Activated effector memory CD4-positive, alpha-beta T cell treated with Interleukin-2 at 50 U/mL for 16 hours (primary cell): ENCODE measurements around the gene ANO2.
"Not testable (repeated sequence)": the region's sequence is repeated elsewhere in the genome, so short reads cannot be mapped to it uniquely, and the experiment has no call there.

Source experiments
- DNase-seq: peaks from one replicate; pipeline ENCODE4 v3.0.0-alpha.2; 2020

ANO2 gene

DNA sequence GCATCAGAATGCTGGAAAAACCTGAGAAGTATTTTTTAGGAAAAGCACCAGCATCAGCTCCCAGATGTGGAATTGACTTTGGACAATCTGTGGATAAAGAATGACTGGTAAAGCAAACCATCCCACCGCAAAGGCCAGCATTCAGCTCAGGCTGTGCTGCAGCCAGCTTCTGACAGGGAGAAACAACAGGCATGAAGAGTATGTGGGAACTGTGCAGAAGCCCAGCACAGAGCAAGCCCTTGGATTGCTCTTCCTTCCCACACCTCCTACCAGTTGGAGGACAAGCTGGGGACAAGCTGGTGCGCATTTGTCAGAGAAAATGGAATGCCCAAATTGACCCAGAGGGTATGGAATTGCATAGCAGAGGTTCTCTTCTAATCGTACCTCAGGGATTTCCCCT is 228.1 kb downstream of the ANO2 start:
- no peak for DNase-seq

DNA sequence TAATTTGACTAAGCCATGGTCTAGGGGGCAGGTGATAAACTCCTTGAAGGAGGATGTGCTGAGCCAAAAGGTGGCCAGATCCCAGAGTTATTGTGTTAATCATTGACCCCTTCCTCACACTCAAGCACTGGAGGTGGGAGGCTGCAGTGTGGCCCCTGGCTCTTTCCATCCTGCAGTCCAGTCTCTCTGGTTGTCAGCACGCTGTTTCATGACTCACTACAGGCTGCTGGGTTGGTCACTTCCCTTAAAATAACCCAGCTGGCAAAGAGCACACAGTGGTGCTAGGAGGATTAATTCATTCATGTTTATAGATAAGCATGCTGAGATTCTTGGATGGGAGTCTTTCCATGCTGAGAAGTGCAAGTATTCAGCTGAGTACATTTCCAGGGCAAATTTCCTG is 228.9 kb downstream of the ANO2 start:
- no peak for DNase-seq

DNA sequence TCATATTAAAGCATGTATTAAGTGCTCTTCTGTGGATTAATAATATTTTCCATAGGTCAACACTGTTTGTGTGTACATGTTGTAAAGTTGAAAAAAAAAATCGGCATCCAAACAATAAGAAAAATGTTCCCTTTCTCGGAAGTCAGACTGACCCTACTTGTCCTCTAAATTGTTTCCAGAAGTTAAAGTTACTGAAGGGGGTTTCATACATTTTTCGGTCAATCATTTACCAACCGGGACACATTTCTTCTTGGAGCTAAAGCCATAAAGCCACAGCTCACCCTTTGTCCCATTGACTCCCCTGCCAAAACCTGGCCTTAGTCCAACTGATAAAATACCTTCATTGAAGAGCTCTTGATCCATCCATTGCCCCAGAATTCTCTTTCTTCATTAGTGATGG is 230.0 kb downstream of the ANO2 start:
- DNase-seq = no peak

DNA sequence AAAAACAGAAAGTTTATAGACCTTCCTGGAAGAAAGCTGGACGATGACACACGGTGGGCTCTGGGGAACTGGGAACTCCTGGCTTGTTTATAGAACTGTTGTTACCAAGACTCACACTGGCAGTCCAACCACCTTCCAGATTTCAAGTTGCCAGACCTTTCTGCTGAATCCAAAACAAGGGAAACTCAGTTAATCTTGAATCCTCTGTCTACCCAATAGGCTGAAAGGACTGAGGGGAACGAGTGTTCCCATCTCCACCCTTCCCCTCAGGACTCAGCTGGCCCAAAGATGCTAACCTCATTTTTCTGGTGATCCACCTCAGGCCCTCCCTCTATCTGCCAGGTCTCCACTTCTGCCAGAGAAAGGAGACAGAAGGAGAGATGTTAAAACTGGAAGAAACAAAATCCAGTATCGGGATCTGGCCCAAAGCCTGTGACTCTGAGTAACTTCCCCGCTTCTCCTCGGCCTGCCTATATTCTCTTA is 231.4 kb downstream of the ANO2 start:
- no peak for DNase-seq

DNA sequence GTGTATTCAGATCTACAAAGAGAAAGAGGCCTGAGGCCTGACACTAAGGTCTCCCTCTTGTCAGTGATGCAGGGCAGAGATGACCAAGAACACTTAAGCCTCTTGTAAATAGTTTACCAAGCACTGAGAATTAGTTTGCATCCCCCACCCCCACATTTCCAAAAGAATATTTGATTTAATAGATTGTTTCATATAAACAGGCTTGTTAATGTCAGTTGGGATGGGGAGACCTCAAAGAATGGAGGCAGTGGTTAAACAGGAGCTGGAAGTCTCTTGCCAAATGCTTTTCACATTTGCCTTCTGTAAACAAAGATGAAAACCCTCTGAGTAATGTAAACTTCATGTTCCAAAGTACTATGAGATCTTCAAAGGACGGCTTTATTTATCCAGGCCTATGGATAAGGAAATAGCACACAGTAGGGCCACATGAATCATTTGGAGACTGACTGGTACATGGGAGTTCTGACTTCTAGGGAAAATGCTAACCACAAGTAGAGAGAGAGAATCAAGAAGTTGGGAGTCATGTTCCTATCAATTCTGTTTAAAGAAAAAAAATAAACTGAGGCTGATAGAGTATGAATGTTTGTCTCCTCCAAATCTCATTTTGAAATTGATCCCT is 234.7 kb downstream of the ANO2 start:
- DNase-seq = no peak

DNA sequence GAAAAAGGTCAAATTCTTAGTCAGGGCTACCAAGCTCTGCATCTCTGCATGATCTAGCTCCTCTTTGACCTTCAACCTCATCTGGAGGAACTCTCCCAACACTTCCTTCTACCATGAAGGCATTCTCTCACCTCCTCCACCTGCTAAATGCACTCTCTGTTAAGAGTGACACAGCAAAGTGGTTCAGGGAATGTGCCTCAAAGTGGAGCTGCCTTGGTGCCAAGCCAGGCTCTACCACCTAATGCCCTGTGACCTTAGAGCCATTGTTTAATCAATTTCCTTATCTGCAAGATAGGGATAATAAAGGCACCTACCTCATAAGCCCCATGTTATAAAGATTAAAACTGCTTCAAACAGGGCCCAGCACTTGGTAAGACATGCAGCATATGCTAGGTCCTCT is 236.7 kb downstream of the ANO2 start:
- no peak for DNase-seq

DNA sequence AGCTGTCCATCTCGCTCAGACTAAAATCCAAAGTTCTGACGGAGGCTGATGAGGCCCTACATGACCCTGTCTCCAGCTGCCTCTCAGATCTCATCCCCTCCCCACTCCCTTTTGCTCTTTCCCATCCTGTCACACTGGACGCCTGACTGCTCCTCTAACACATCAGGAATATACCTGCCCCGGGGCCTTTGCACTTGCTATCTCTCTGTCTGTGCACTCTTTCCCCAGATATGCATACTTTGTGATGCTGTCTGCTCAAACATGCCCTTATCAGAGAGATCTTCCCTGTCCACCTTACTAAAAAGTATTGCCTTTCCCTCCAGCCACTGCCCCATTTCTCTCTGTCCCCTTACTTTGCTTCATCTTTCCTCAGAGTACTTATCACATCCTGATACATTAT is 238.8 kb downstream of the ANO2 start:
- no peak for DNase-seq

DNA sequence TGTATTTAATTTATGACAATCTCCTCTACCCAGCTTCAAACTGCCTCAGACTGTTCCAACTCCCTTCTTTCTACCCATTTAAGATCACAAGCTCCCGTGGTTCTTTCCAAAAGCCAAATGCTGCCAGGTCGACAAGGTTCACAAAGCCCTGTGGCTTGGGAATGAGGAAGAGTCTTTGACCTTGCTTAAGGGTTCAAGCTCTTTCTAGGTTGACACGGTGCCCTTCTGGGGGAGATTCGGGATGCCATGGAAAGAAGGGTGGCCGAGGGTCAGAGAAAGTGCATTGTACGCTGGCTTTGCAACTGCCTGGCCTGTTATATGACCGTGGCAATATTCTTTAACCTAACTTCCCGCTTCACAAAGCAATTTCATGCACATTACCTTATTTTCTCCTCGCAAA is 239.3 kb downstream of the ANO2 start:
- DNase-seq = no peak

DNA sequence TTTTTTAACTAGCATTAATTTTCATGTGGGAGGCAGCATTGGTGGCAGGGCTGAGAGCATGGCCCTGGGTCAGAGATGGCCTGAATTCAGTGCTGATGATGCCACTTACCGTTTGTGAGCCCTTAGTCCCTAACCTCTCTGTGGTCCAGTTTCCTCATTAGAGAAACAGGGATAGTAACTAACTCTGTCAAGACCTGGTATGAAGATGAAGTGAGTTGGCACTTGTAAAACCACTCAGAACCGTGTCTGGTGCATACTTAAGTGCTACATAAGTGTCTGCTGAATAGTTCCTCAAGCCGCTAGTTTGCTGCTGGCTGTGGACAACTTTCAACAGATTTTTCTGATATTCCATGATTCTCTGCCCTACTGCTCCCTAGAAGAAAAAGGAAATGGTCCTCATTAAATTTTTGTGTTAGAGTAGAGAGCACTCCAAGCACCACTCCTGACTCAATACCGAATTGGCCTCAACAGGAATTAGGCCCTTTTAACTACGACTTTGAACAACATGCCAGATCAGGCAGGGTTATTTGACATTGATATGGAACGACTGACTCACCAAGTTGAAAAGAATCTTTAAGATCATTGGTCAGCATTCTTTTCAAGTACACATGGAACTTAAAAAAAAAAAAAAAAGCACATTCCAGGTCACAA is 250.2 kb downstream of the ANO2 start:
- DNase-seq = no peak

DNA sequence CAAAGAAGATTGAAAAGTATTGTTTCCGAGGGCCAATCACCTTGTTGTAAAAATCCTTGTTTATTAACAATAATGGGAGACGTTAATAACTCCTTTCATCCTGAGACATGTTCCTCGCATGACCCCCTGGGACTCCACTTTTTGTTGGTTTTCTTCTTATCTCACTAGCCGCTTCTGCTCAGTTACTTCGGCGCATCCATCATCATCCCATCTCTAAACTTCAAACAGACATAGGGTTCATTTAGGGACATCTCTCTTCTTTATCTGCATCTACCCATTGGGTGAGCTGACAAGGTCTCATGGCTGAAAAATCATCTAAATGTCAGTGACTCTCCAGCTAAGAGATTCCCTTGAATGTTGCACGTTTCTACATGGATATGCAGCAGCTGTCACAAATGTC is 252.2 kb downstream of the ANO2 start:
- no peak for DNase-seq

DNA sequence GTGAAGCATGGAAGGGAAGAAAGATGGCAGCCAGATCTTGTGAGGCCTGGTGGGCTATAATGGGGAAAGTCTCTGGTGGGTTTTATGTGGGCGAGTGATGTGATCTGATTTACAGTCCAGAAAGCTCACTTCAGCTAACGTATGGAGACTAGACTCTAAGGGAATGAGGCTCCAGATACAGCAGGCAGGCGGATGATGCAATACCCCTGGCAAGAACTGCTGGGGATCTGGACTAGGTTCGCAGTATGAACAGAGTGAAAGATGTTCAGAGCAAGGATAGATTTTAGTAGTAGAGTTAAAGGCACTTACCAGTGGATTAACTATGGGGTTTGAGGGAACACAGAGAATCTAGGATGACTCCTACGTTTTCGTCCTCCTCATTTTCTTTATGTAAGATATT is 253.1 kb downstream of the ANO2 start:
- DNase-seq = no peak

DNA sequence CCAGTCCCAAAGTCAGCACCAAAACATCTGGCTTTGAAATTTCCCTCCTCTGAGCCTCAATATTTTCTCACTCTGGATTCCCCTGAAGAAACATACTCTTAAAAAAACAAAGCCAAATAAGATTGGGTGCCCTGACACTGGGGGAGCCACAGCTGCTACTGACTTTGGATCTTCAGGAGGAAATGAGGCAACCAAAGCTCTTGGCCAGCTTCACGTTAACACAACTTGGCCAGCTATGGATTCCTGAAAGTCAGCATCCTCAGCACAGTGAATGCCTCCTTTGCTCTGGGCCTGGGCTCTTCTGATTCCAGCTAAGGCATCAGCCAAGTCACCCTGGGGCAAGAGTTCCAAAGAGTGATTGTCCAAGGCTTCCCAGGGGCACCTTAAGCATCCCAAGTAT is 254.8 kb downstream of the ANO2 start:
- no peak for DNase-seq

DNA sequence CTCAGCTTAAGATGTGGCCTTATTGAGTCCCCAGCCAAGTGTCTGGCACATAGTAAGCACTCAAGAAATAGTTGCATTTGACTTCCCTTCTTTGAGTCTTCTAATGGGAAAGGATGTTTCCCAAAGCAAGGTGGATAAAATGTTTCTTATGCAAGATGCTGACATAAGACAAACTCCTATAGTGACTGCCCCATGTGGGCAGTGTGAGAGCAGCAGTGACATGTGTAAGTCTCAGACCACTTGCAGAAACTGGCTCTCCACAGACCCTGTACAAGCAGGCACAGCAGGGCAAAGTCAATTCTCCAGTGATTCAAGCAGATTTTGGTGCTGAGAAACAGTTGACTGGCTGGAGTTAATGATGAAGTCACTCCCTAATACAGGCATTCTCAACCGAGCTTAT is 255.3 kb downstream of the ANO2 start:
- DNase-seq = no peak

DNA sequence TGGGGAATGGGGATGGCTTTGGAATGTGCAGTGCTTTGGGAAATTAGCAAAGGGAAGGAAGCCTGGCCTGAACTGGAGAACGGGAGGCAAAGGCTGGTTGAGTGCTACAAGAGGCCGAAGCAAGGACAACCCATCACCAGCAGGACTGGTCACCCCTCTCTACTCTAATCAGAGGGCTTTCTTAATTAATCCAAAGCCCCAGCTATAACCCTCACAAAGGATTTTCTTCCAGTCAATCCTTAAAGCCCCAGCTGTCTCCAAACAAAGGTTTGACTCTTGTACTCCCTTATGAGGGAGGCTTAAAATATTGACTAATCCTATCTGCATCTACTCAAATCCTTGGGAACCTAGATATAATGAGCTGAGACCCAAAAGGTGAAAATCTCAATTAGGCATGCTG is 256.8 kb downstream of the ANO2 start:
- no peak for DNase-seq

DNA sequence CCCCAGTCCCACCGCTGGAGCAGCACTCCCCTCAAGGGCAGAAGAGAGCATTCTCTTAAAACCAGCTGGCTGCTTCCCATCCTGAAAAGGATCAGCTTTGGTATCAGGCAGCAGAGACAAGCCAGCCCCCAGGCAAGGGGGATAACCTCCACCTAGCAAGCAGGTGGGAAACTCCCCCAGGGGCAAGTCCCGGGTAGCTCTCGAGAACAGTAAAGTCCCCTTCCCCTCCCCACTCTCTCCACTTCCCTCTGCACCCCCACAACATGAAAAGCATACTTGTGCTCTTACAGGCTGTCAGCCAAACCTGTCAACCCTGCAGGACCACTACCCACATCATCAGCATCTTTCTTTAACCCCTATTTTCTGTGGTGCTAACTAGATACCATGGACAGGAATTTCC is 259.1 kb downstream of the ANO2 start:
- no peak for DNase-seq

DNA sequence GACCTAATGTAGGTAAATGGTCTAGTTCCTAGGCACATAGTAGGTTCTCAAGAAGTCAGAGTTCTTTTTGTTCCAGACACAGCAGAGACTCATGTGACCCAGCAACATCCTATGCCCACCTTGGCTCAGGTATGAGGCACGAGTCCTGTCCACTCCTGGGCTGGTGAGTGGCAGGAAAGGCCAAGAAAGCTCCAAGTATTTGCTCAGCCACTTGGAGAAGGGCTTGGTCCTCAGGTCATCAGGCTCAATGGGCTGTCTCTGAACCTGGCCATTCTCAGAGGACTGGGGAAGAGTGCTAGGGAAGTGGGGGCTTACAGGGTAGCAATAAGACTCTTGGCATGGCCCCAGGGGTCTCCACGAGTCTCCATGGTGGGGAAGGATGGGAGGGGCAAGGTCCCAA is 260.1 kb downstream of the ANO2 start:
- no peak for DNase-seq

DNA sequence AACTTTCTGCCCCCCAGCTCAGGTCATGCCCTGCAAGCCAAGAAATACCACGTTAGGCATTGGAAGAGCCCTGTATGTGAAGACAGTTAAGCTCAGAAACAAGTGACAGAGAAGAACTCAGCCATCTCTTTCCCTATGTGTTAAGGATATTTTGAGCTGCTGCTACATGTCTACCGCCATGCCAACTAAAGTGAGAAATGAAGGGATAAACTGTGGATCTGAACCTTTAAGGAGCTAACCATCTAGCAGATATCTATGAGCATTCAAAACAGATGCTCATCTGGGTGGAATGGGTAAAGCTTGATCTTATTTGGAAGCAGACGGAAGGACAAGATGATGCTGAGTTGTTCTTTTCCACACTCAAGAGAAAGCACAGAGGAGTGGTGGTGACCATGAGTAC is 262.5 kb downstream of the ANO2 start:
- DNase-seq = no peak

DNA sequence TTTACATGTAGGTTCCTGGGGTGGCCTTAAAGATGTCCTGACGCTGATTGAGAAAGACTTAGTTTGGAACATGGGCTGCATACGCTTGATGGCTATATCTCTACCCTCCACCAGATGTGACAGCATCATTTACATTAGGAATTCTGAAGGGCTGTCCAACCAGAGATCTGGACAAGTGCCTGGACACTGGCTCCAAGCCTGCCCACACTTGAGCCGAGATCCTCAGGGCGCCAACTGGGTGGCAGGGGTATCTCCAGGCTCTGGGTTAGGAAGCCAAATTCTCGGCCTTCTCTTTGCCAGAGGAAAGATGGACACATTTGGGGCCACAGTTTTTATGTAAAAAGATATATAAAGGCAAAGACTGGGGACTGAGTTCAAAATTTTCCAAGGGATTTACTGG is 266.9 kb downstream of the ANO2 start:
- no peak for DNase-seq

DNA sequence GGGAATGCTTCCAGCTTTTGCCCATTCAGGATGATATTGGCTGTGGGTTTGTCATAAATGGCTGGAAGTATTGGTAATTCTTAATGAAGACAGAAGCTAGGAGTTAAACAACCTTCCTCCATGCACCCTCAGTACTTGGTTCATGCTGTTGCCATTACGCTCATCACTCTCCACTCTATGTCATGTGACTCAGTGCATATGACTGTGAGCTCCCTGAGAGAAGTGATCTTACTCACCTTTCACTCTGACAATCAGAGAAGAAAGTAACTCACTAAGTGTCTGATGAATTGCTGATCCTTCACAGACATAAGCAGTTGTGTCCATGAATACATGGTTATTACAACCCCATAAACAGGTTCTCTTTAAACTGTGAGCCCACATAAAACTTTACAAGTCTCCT is 275.4 kb downstream of the ANO2 start:
- DNase-seq = not testable (repeated sequence)

DNA sequence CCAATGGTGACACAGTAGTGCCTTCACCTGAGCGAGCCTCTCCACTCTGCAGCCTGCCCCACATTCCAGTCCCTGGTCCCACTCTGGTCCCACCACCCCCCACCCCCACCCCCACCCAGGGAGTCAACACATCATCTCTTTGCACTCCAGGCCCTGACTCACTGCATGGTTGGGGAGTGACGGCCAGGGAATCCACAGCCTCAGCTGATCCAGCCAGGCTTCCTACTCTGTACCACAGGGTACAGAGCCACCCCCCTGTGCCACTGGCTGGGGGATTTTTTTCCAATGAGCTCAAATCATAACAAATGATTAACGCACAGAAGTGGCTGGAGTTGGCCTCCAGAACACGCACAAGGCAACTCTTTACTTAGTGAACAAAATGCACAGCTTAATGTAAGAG is 279.4 kb downstream of the ANO2 start:
- DNase-seq = no peak

DNA sequence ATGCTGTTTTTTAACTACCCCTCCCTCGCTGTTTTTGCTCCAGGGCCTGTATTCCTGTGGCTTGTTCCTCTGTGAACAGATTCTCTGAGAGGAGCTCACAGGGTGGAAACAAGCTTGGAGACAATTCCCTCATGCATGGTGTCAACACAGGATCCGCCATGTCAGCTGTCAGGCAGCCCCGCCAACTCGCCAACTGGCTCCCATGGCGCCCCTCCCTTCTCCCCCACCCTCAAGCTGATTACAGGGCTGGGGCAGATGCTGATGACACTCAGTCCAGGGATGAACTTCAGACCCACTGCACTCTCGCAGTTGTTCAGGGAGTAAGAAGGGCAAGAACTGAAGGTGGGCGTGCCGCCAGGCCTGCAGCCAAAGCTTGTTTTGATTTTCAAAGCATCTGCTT is 283.2 kb downstream of the ANO2 start:
- DNase-seq = no peak

DNA sequence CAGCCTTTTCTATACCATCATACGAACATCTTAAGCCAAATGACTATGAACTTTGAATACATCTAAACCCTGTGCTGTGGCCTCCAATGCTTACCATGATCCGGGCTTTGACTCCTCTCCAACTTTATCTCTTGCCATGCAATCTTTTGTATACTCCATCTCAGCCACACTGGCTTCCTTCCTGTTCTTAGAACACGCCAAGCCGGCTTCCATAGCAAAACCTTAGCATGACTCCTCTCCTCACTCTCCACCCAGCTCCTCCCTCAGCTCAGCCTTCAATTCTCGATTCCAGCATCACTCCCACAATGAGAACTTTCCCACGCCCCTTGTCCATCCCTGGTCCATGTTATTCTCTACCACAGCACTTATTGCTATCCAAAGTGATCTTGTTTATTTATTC is 284.8 kb downstream of the ANO2 start:
- no peak for DNase-seq

DNA sequence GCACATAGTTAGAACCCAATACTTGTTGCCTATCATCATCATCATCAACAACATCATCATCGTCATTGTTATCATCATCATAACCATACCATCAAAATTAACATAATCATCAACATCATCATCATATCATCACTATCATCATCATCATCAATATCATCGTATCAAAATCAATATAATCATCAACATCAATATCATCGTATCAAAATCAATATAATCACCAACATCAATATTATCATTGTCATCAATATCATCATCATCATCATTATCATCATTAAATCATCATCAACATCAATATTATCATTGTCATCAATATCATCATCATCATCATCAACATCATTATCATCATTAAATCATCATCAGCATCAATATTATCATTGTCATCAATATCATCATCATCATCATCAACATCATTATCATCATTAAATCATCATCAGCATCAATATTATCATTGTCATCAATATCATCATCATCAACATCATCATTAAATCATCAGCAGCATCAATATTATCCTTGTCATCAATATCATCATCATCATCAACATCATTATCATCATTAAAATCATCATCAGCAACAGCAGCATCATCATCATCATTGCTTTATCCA is 286.6 kb downstream of the ANO2 start:
- not testable (repeated sequence) for DNase-seq

DNA sequence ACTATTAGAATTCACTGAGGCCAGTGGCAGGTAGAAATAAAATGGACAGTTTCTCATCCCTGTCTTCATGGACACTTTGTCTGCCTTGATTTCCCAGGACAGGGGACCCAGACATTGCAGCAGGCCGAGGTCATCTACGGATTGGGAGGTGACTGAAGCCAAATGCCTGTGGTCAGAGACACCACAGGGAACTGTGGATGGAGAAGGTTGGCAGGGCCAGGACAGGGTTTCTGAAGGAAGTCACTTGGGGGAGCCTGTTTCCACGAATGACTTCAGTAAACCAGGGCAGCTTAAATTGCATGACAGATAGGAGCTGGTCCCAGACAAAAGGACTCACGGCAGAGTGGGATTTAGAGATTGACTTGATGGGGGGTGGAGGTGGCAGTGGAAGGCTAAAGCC is 288.2 kb downstream of the ANO2 start:
- no peak for DNase-seq

DNA sequence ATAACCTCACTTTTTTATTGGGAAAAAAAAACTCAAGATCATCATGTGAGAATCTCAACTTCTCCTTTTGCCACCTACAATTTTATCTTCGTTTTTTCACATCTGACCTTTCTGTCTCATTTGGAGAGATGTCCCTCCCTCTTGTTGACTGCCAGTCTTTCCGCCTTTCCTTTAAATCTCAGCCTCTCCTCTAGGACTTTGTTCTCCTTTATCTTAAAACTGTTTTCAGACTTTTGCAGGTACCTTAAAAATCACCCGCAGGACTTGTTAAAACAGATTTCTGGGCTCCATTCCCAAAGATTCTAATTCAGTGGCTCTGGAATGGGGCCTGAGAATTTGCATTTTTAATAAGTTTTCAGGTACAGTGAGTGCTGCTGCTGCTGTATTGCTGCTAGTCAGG is 289.9 kb downstream of the ANO2 start:
- DNase-seq = no peak
